Neuron (in vitro differentiated cells): ENCODE results near the gene PLEKHM1.
"Not testable (repeated sequence)": the region's sequence is repeated elsewhere in the genome, so short reads cannot be mapped to it uniquely, and the experiment has no call there.

Source experiments
- H2AFZ ChIP-seq: one replicate; pipeline ENCODE4 v1.6.1; 2013; ENCODE audit warnings: low read depth, mild to moderate bottlenecking, inconsistent platforms, low read length, moderate library complexity
- H3K27me3 ChIP-seq: one replicate; pipeline ENCODE4 v1.6.1; 2013; ENCODE audit warnings: low read length; ENCODE audit not compliant: insufficient read depth
- H3K36me3 ChIP-seq: one replicate; pipeline ENCODE4 v1.6.1; 2013; ENCODE audit warnings: low read length; ENCODE audit not compliant: insufficient read depth
- H3K4me1 ChIP-seq: one replicate; pipeline ENCODE4 v1.6.1; 2013; ENCODE audit warnings: low read length; ENCODE audit not compliant: insufficient read depth
- H3K4me3 ChIP-seq: 2 replicates; pipeline ENCODE4 v1.5.1; 2013; ENCODE audit warnings: mild to moderate bottlenecking, low read length, moderate library complexity
- H3K9me3 ChIP-seq: one replicate; pipeline ENCODE4 v1.6.1; 2013; ENCODE audit warnings: low read length

Gene PLEKHM1

DNA sequence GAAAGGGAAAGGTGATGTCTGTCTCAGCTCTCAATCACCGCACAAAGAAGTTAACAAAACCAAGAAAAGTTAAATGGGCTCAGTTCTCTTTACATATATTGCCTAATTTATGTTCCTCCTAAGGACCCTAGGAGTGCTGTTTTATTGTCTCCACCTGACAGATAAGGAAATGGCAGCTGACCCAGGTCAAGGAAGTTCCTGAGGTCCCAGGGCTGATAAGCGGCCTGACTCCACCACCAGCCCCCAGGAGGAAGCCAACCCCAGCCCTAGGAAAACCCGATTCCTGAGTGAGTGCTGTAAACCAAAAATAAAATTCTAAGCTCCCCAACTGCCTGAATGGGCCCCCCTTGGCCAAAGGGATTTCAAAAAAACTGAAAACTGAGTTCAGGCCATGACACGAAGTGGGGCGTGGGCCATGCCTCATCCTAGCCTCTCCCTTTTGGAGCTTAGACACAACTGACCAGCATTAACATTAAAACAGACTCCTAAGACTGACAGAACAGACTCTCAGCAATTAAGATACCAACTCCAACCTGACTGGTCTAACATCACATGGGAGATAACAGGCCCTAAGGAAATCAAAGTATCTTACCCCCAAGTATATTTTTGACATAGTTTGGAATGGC lies 6.8 kb downstream of the PLEKHM1 start:
- not testable (repeated sequence) for H3K9me3 ChIP-seq, H3K4me1 ChIP-seq, H3K36me3 ChIP-seq

DNA sequence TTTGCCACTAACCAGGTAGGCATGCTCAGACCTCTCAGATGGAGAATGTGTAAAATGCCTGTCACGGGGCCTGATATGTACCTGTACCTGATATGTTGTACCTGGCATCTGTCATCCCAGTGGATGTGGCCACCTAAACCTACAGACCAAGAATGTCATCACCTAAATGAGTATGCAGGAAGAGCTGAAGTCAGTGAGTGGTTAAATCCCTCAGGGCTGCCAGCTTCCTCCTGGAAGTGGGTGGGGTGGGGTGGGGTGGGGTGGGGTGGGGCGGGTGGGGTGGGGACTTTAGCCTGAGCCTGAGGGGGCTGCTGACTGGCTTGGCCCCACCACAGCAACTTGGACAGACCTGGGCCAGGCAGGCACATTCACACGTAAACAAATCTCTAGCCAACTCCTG lies 7.3 kb downstream of the PLEKHM1 start:
- not testable (repeated sequence) for H3K9me3 ChIP-seq, H3K36me3 ChIP-seq, H3K4me1 ChIP-seq, H3K27me3 ChIP-seq, H3K4me3 ChIP-seq, H2AFZ ChIP-seq

More for the DNA sequence above, 6.8 kb downstream of the PLEKHM1 start:
- H2AFZ ChIP-seq, H3K27me3 ChIP-seq, H3K4me3 ChIP-seq: not testable (repeated sequence)

DNA sequence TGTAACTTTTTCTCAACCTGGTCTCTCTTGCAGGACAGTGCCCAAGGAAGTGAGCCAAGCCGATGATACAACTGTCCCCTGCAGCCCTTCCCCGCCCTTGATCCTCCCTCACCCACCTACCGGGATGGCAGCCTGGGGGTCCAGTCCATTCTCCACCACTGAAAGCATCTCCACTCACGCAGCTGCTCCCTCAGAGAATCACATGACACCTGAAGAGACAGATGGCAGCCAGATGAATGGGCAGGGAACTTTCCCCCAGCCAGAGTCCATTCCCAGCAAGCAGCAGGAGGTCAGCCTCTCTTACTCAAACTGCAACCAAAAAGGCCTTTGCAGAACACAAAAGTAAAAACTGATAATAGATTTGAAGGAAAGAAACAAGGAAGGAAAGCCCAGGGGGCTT lies 8.2 kb downstream of the PLEKHM1 start:
- H3K9me3 ChIP-seq, H3K4me3 ChIP-seq, H3K27me3 ChIP-seq, H2AFZ ChIP-seq, H3K36me3 ChIP-seq, H3K4me1 ChIP-seq: not testable (repeated sequence)

DNA sequence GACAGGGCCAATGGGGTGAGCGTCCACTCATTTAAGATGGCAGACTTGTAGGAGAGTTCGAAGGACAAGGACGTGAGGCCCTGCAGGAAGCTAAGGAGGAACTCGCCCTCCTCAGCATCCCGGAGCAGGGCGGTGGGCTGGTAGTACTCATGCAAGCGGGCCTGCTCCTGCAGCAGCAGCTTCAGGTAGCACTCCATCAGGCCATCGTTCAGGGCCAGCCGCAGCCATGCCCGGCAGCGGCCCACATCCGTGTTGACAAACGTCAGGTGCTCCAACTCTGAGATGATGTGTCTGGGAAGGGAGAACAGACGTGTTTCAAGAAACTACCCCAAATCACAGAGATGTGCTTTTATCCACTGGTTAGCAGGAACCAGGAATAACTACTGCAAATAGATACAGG lies 15.1 kb downstream of the PLEKHM1 start:
- not testable (repeated sequence) for H2AFZ ChIP-seq, H3K4me1 ChIP-seq, H3K36me3 ChIP-seq, H3K9me3 ChIP-seq, H3K27me3 ChIP-seq, H3K4me3 ChIP-seq

DNA sequence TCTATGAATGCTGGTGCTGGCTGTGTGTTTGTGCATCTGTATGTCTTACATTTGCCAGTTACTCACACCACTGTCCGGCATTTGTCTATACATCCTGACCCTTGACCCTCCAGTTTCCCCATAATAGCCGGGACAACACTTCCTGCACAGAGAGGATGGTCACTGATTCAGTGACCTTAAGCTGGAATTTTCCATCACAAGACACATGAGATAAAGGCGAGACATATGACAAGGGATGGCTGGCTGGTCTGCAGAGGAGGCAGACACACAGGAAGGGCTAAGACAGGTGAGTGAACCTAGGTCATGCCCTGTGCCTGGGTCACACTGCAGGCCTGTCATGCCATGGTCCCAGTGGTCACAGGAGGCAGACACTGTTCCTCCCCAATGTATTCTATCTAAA lies 18.3 kb downstream of the PLEKHM1 start:
- H3K4me1 ChIP-seq, H3K27me3 ChIP-seq, H3K36me3 ChIP-seq, H3K4me3 ChIP-seq, H3K9me3 ChIP-seq, H2AFZ ChIP-seq: not testable (repeated sequence)

DNA sequence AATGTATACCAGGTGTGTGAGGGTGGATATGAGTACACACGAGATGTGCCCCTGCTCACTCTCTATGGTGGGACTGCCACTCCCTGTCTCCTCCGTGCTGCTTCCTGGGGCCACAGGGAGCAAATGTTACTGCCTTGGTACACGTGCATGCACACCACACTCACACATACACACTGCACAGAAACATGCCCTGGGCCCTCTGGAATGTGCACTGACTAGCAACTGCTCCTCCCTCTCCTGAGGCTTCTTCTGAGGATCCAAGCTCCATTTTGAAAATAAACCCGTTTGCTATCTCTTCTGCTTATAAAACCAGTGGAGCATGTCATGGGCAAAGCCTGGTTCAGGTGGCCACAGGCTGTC lies 21.3 kb downstream of the PLEKHM1 start:
- not testable (repeated sequence) for H3K4me3 ChIP-seq, H3K9me3 ChIP-seq, H2AFZ ChIP-seq

DNA sequence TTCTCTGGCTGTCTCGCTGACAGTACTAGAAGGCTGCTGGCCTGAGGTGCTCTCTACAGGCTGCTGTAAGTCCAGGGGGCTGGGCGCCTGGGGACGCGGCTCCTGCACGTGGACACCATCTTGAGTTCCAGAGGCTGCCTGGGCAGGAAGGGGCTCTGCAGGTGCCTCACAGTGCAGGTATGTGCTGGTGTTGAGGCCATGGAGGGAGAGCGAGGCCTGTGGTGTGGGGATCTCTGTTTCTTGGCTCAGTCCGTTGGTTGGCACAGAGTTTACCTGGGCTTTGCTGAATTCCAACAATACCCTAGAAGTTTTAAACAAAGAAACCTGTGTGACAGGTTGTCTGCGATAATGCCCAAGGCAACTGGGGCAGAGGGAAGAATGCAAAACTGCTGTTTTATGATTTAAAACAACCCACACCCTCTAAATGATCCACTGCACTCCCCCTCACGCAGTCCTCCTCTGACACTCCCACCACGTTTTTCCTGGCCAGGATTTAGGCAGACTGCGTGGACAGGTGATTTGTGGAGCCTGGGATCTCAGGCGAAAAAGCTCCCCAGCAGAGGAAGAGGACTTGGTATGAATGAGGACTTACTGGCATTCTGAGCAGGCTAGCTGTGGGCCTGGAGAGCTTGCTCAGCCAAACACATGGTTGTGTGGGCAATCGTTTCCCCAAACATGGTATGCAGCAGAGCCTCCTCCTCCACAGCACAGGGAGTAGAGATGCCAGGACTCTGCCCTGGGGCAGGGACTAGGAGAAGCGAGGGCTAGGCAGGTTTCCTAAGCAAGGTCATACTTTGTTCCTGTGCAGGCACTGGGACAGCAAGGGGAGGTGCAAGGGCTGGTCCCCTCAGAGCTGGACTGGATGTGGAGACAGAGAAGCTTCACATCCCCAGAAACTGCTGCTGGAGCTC lies 22.0 kb downstream of the PLEKHM1 start:
- not testable (repeated sequence) for H3K4me1 ChIP-seq, H3K36me3 ChIP-seq, H2AFZ ChIP-seq

More for the DNA sequence above, 21.3 kb downstream of the PLEKHM1 start:
- H3K4me1 ChIP-seq, H3K36me3 ChIP-seq, H3K27me3 ChIP-seq: not testable (repeated sequence)

DNA sequence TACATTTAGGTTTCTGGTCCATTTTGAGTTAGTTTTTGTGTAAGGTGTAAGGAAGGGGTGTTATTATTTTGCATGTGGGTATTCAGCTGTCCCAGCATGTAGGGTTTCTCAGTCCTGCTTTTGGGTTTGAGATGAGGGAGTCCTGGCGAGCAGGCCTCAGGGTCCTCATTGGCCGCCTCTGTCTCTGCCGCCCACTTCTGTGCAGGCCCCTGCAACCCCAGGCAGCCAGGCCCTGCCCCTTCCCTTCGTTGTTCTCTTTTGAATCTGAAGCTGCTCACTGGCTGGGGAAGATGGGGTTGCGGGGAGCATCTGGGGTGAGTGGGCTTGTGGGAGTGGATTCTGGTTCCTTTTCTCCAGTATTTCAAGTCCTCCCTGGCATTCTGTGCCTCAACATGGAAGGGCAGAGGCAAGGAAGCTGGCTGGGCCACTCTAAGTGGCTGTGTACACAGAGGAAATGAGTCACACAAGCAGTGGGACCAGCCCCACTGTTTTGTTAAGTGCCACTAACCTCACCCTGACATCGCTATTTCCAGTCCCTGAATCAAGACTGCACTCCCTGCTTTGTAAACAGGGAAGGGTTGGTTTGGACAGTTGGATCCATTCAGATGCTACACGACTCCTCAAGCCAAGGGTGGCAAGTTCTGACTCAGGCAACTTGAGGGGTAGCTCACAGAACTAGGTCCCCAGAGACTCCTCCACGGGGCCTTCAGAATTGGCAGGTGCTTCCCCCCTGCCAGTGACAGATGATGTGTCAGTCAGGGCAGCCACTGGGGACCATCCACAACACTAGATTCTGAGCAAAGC lies 28.8 kb downstream of the PLEKHM1 start:
- H3K4me3 ChIP-seq, H3K9me3 ChIP-seq, H2AFZ ChIP-seq, H3K27me3 ChIP-seq, H3K4me1 ChIP-seq, H3K36me3 ChIP-seq: not testable (repeated sequence)

More for the DNA sequence above, 22.0 kb downstream of the PLEKHM1 start:
- H3K4me3 ChIP-seq, H3K9me3 ChIP-seq, H3K27me3 ChIP-seq: not testable (repeated sequence)

DNA sequence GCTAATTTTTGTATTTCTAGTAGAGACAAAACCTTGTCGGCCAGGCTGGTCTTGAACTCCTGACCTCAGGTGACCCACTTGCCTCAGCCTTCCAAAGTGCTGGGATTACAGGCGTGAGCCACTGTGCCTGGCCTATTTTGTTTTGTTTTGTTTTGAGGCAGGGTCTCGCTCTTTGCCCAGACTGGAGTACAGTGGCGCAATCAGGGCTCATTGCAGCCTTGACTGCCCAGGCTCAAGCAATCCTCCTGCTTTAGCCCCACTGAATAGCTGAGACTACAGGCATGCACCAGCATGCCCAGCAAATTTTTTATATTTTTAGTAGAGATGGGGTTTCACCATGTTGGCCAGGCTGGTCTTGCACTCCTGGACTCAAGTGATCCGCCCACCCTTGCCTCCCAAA lies 30.1 kb downstream of the PLEKHM1 start:
- not testable (repeated sequence) for H2AFZ ChIP-seq, H3K4me3 ChIP-seq, H3K27me3 ChIP-seq, H3K36me3 ChIP-seq, H3K9me3 ChIP-seq, H3K4me1 ChIP-seq

DNA sequence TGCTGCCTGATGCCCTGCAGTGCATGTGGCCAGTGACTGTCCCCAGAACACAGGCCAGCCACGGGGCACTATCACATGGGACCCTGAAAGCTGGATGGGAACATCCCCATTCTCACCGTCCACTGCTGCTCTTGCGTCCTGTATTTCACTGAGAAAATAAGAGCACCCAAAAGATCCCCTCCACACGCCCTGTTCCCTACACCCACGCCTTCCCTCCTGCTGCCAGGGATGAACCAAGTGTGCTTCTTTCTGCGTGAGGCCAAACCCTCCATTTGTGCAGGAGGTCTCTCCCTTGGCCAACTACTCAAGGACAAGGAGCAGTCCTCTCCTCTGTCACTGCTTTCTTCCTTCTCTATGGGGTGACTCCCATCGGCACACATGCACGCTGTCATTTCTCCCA lies 36.2 kb downstream of the PLEKHM1 start:
- not testable (repeated sequence) for H2AFZ ChIP-seq, H3K36me3 ChIP-seq, H3K9me3 ChIP-seq, H3K4me1 ChIP-seq, H3K4me3 ChIP-seq, H3K27me3 ChIP-seq

DNA sequence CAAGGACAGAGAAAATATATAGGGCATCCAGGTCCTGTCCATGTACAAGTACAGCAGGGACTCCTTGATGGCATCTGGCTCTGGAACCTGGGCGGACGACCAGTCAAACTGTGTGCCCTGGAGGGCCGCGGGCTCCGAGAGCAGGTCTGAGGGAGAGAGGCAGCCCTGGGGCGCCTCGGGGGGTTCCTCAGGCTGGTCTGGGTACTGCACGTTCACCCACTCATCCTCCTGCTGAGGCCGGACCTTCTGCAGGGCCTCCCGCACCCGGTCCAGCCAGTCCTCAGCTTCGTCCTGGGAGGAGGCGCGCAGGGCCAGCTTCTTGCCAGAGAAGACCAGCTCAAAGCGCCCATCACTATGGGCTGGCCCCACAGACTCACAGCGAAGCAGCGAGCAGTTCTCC lies 36.8 kb downstream of the PLEKHM1 start:
- H3K27me3 ChIP-seq, H3K36me3 ChIP-seq, H3K4me3 ChIP-seq, H3K4me1 ChIP-seq, H3K9me3 ChIP-seq, H2AFZ ChIP-seq: not testable (repeated sequence)

DNA sequence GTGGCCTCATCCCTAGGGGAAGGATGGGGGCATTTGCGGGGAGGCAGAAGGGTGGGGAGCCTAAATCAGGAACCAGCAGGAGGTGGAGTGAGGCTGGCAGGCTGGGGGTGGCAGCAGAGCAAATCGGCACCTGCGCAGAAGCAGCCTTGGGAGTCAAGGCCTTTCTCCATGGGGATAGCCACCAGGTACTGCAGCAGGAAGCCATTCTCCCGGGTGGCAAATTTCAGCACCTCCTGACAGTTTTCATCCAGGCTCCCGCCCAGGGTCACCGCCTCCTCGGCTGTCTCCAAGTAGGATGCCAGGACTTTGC lies 37.3 kb downstream of the PLEKHM1 start:
- not testable (repeated sequence) for H2AFZ ChIP-seq, H3K36me3 ChIP-seq, H3K4me1 ChIP-seq, H3K27me3 ChIP-seq, H3K4me3 ChIP-seq, H3K9me3 ChIP-seq

DNA sequence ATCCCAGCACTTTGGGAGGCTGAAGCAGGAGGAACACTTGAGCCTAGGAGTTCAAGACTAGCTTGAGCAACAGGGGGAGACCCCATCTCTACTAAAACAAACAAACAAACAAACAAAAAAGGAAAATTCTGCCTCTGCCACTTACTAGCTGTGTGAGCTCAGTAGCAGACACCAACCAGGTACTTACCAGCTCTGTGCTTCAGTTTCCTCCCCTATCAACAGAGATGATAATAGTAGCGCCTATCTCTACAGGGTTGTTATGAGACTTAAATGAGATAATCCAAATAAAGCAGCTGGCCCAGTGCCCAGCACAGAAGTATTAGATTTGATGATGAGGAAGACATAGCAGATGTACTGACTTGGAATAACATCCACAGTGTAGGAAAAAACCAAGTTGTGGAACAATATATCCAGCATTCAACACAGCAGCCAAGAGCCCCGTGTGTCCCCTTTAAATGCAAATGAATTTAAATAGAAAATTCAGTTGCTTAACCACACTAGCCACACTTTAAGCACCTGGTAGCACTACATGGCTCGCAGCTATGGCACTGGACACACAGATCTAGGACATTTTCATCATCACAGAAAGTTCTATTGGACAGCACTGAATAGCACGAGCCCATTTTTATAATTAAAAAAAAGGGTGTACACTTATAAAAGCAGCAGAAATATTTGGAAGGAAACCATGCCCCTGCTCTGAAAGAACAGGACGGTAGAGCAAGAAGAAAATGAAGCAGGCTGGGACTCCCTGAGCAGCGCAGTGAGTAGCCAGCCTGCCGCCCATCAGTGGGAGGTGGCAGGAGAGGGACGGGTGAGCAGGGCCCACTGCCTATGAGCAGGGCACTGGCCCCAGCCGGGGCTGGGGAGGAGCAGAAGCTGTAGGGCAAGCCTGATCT lies 37.9 kb downstream of the PLEKHM1 start:
- H3K27me3 ChIP-seq, H3K4me3 ChIP-seq, H3K4me1 ChIP-seq, H3K9me3 ChIP-seq, H3K36me3 ChIP-seq, H2AFZ ChIP-seq: not testable (repeated sequence)
